MM.1S (cell line): ENCODE measurements around the gene TMEM163.

ENCODE experiments used
- DNase-seq: peaks from one replicate; pipeline ENCODE4 v3.0.0-alpha.2; 2015
- H2AFZ ChIP-seq: fragments of 300-600 bp; sonication (generic); 2 replicates; pipeline ENCODE4 v1.6.0; 2016; ENCODE audit warnings: antibody characterized with exemption, low read length
- H3F3A ChIP-seq: fragments of 300-600 bp; sonication (generic); 2 replicates; pipeline ENCODE4 v1.6.1; 2016; ENCODE audit warnings: mild to moderate bottlenecking, antibody characterized with exemption, low read length, moderate library complexity, mixed read lengths; ENCODE audit not compliant: insufficient read depth
- H3K27ac ChIP-seq: fragments of 300-600 bp; sonication (generic); 2 replicates; pipeline ENCODE4 v1.5.1; 2016; ENCODE audit warnings: mild to moderate bottlenecking, low read length
- H3K27me3 ChIP-seq: fragments of 300-600 bp; sonication (generic); replicated peaks from 2 replicates; pipeline ENCODE4 v1.6.0; 2016; ENCODE audit warnings: low read length; ENCODE audit not compliant: insufficient read depth
- H3K36me3 ChIP-seq: fragments of 300-600 bp; sonication (generic); replicated peaks from 2 replicates; pipeline ENCODE4 v1.6.1; 2016; ENCODE audit warnings: mild to moderate bottlenecking, low read length, mixed read lengths; ENCODE audit not compliant: insufficient read depth
- H3K4me1 ChIP-seq: fragments of 300-600 bp; sonication (generic); 2 replicates; pipeline ENCODE4 v1.6.1; 2016; ENCODE audit warnings: low read length, mixed read lengths
- H3K4me2 ChIP-seq: fragments of 300-600 bp; sonication (generic); 2 replicates; pipeline ENCODE4 v1.6.0; 2016; ENCODE audit warnings: low read depth, low read length
- H3K4me3 ChIP-seq: fragments of 300-600 bp; sonication (generic); 2 replicates; pipeline ENCODE4 v1.5.1; 2016; ENCODE audit warnings: low read length, mixed read lengths
- H3K79me2 ChIP-seq: fragments of 300-600 bp; sonication (generic); 2 replicates; pipeline ENCODE4 v1.6.1; 2016; ENCODE audit warnings: mixed run types, low read length, mixed read lengths
- H3K9ac ChIP-seq: fragments of 300-600 bp; sonication (generic); 2 replicates; pipeline ENCODE4 v1.6.1; 2016; ENCODE audit warnings: low read length, mixed read lengths
- H3K9me2 ChIP-seq: fragments of 300-600 bp; sonication (generic); replicated peaks from 2 replicates; pipeline ENCODE4 v1.6.1; 2016; ENCODE audit warnings: mild to moderate bottlenecking, low read length, mixed read lengths; ENCODE audit not compliant: insufficient read depth
- H3K9me3 ChIP-seq: fragments of 300-600 bp; sonication (generic); replicated peaks from 2 replicates; pipeline ENCODE4 v1.6.1; 2016; ENCODE audit warnings: mild to moderate bottlenecking, low read length, mixed read lengths; ENCODE audit not compliant: insufficient read depth
- H4K20me1 ChIP-seq: fragments of 300-600 bp; sonication (generic); 2 replicates; pipeline ENCODE4 v1.6.1; 2016; ENCODE audit warnings: mild to moderate bottlenecking, low read length, moderate library complexity, mixed read lengths; ENCODE audit not compliant: insufficient read depth
- EZH2 ChIP-seq: fragments of 300-600 bp; sonication (generic); optimal IDR thresholded peaks from 2 replicates; pipeline ENCODE3; 2017; ENCODE audit warnings: low read depth, mild to moderate bottlenecking, antibody characterized with exemption, low read length, mixed read lengths
- EZH2phosphoT487 ChIP-seq: fragments of 300-600 bp; sonication (generic); IDR thresholded peaks from 2 replicates; pipeline ENCODE4 v1.6.1; 2018; ENCODE audit warnings: antibody characterized with exemption, low read length
- TF ChIP-seq, protein P1 (sequence below): fragments of 300-600 bp; sonication (generic); IDR thresholded peaks from 2 replicates; pipeline ENCODE4 v1.5.1; 2016; ENCODE audit warnings: antibody characterized with exemption, low read length, mixed read lengths

TMEM163 gene

GRCh38 chr2:134426721-134427120 is 292.1 kb downstream of the TMEM163 start:
- no peak for DNase-seq
- Histone ChIP-seq H3K79me2 (no peaks in the 10 kb centered on the region), H3K27me3 (no peaks in the 10 kb centered on the region), H3K9me2 (no peaks in the 10 kb centered on the region), H2AFZ (no peak overlapping the region), H3F3A (no peaks in the 10 kb centered on the region), H3K9me3 (no peaks in the 10 kb centered on the region), H3K4me1 (no peaks in the 10 kb centered on the region), H3K27ac (no peak overlapping the region), H3K9ac (no peak overlapping the region), H4K20me1 (no peaks in the 10 kb centered on the region), H3K36me3 (peaks cover 10% of the 10 kb centered on the region; the same call in 1 of the 2 replicates), H3K4me2 (no peak overlapping the region), H3K4me3 (no peak overlapping the region)
- TF ChIP-seq EZH2phosphoT487 = no peak
- TF ChIP-seq, protein P1, sequence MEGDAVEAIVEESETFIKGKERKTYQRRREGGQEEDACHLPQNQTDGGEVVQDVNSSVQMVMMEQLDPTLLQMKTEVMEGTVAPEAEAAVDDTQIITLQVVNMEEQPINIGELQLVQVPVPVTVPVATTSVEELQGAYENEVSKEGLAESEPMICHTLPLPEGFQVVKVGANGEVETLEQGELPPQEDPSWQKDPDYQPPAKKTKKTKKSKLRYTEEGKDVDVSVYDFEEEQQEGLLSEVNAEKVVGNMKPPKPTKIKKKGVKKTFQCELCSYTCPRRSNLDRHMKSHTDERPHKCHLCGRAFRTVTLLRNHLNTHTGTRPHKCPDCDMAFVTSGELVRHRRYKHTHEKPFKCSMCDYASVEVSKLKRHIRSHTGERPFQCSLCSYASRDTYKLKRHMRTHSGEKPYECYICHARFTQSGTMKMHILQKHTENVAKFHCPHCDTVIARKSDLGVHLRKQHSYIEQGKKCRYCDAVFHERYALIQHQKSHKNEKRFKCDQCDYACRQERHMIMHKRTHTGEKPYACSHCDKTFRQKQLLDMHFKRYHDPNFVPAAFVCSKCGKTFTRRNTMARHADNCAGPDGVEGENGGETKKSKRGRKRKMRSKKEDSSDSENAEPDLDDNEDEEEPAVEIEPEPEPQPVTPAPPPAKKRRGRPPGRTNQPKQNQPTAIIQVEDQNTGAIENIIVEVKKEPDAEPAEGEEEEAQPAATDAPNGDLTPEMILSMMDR = no peak
- no peak for TF ChIP-seq EZH2

DNA sequence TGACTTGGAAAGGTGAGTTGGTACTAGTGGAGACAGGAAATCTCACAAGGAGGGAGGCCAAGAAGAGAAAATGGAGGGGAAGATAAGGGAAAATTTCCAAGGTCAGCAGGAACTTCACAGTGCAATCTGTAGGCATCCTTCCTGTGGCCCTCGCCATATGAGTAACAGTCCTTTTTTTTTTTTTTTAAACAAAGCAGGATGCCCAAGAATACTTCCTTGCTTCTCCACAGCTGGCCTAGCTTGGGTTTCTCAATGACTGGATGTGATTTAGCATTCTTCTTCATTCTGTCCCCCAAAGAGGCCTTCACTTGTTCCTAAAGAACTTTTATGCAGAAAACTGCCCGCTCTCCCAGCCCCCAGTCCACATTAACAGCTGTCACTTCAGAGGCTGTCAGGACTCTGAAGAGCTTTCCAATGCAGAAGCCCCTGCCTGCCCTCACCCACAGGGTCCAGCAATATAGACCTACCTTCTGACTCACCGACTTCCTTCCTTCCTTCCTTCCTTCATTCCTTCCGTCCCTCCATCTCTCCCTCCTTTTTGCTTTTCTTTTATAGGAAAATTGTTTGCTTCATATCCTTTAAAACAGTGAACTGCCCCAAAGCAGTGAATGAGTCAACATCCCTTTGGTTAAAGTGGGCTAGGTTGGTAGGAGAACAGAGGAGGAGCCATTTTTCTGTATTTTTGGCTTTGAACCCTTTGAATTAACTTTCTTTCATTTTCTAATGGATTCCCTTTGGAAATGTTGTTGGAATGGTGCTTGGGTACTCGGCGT is 292.9 kb downstream of the TMEM163 start:
- Histone ChIP-seq H3F3A (no peaks in the 10 kb centered on the region), H3K79me2 (no peaks in the 10 kb centered on the region), H3K9me2 (no peaks in the 10 kb centered on the region), H3K9ac (no peak overlapping the region), H3K9me3 (no peaks in the 10 kb centered on the region), H2AFZ (no peak overlapping the region), H3K27me3 (no peaks in the 10 kb centered on the region), H3K36me3 (peaks cover 10% of the 10 kb centered on the region; the same call in 1 of the 2 replicates), H3K4me1 (no peaks in the 10 kb centered on the region), H3K4me2 (no peak overlapping the region), H4K20me1 (no peaks in the 10 kb centered on the region), H3K27ac (no peak overlapping the region), H3K4me3 (no peak overlapping the region)
- TF ChIP-seq EZH2phosphoT487 (no peak), EZH2 (no peak)
- TF ChIP-seq, protein P1 = no peak
- DNase-seq = no peak

DNA sequence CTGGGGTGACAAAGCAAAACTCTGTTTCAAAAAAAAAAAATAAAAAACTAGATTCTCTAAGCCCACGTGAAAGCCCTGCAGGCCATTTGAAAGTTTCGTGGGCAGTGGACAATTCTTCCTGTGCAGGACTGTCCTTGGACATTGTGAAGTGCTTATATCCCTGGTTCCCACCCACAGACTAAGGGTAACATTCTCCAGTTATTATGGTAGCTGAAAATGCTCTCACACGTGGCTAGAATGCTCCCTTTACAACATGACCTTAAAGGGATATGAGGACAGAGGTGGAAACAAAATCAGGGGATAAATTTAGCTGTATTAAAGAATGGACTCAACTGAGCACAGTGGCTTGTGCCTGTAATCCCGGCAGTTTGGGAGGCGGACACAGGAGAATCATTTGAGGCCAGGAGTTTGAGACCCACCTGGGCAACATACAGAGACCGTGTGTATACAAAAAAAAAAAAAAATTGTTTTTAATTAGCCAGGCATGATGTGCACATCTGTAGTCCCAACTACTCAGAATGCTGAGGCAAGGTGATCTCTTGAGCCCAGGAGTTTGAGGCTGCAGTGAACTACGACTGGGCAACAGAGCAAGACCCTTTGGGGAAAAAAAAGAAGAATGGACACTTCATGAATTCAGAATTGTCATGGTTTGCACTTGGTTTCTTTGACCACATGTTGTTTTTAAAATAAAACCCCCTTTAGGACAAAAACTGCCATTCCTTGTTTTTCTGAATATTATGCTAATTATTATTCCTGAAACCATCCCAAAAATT is 297.1 kb downstream of the TMEM163 start:
- H3K9me2 ChIP-seq = no peaks in the 10 kb centered on the region
- no peak for TF ChIP-seq EZH2
- no peaks in the 10 kb centered on the region for H4K20me1 ChIP-seq
- H3K27ac ChIP-seq = no peak overlapping the region
- DNase-seq = no peak
- H3K27me3 ChIP-seq = no peaks in the 10 kb centered on the region
- no peaks in the 10 kb centered on the region; the same call in 1 of the 2 replicates for H3K79me2 ChIP-seq
- H2AFZ ChIP-seq = no peak overlapping the region
- H3K4me3 ChIP-seq = no peak overlapping the region
- H3F3A ChIP-seq = no peaks in the 10 kb centered on the region
- H3K4me1 ChIP-seq = no peaks in the 10 kb centered on the region
- 0 out of 2 replicates have a peak, but pooled peaks cover 5% of the 10 kb centered on the region for H3K36me3 ChIP-seq
- no peaks in the 10 kb centered on the region for H3K9me3 ChIP-seq
- no peak overlapping the region for H3K4me2 ChIP-seq
- H3K9ac ChIP-seq = no peak overlapping the region

DNA sequence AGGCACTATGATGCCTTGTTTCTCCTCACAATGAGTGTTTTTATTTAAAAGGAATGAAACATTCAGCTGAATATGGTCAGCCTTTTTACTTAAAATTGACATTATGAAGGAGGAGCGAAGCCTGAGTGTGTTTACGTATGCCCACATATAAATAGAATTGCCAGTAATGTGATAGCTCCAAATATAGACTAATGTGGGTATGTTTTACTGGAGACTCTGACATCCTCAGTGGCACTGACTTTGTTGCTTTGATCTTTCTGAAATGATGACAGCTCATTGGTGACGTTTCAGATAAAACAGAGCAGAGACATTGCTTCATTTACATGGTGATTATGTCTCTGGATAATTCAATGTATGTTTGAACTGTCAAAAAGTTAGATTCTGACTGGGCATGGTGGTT is 297.9 kb downstream of the TMEM163 start:
- DNase-seq = no peak
- no peaks in the 10 kb centered on the region for H3K27me3 ChIP-seq
- no peaks in the 10 kb centered on the region for H3K9me2 ChIP-seq
- peaks cover 5% of the 10 kb centered on the region for H3K79me2 ChIP-seq
- no peak overlapping the region for H2AFZ ChIP-seq
- H3F3A ChIP-seq = no peaks in the 10 kb centered on the region
- H3K9ac ChIP-seq = no peak overlapping the region
- H3K4me3 ChIP-seq = no peak overlapping the region
- no peak overlapping the region for H3K27ac ChIP-seq
- TF ChIP-seq EZH2phosphoT487 = no peak
- TF ChIP-seq, protein P1 = no peak
- no peak for TF ChIP-seq EZH2
- 0 out of 2 replicates have a peak, but pooled peaks cover 5% of the 10 kb centered on the region for H3K36me3 ChIP-seq
- no peaks in the 10 kb centered on the region for H4K20me1 ChIP-seq
- no peaks in the 10 kb centered on the region for H3K9me3 ChIP-seq
- H3K4me2 ChIP-seq = no peak overlapping the region
- H3K4me1 ChIP-seq = no peaks in the 10 kb centered on the region
